Retinal pigment epithelial cell (primary cell): ENCODE data around the gene MAGED1.
A peak's percentile ranks its signal among the peaks of the same experiment; 100 is the strongest.

Experiments
- DNase-seq: peaks from one replicate; pipeline ENCODE4 v3.0.0-alpha.2; 2010; ENCODE audit warnings: low read depth
- H3K4me3 ChIP-seq: 2 replicates; pipeline ENCODE4 v1.5.1; 2011; ENCODE audit warnings: mild to moderate bottlenecking, low read length, control low read depth, moderate library complexity
- TF ChIP-seq, protein P1 (sequence below): conservative IDR thresholded peaks from 2 replicates; pipeline ENCODE4 v1.5.1; 2011; ENCODE audit warnings: low read depth, low read length, control low read depth, inconsistent platforms

Gene MAGED1

GRCh38 chrX:51876441-51876840, 17.0 kb upstream of the MAGED1 start:
- no peak overlapping the region for H3K4me3 ChIP-seq
- TF ChIP-seq, protein P1, sequence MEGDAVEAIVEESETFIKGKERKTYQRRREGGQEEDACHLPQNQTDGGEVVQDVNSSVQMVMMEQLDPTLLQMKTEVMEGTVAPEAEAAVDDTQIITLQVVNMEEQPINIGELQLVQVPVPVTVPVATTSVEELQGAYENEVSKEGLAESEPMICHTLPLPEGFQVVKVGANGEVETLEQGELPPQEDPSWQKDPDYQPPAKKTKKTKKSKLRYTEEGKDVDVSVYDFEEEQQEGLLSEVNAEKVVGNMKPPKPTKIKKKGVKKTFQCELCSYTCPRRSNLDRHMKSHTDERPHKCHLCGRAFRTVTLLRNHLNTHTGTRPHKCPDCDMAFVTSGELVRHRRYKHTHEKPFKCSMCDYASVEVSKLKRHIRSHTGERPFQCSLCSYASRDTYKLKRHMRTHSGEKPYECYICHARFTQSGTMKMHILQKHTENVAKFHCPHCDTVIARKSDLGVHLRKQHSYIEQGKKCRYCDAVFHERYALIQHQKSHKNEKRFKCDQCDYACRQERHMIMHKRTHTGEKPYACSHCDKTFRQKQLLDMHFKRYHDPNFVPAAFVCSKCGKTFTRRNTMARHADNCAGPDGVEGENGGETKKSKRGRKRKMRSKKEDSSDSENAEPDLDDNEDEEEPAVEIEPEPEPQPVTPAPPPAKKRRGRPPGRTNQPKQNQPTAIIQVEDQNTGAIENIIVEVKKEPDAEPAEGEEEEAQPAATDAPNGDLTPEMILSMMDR: no peak
- no peak for DNase-seq

DNA sequence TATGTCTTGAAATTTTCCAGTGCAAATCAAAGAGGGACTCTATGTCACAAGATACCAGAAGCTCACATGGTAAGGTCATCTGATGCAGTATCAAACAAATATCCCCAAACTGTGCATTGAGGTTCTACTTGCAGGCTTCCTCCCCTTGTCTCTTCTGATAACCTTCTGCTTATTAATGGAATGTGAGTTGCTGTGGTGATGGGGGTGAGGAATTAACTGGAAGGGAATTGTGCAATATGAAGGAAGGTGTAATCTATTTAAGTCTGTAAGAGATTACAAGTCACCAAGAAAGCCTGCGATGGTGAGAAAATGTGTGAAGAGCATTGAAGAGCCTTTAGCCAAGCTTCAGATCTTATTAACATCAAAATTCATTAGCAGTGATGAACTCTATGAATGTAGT, 15.4 kb upstream of the MAGED1 start:
- TF ChIP-seq, protein P1: no peak
- DNase-seq: no peak
- H3K4me3 ChIP-seq: no peak overlapping the region

- DNase-seq: no peak
- no peak overlapping the region for H3K4me3 ChIP-seq
- TF ChIP-seq, protein P1: no peak
Observed at GRCh38 chrX:51889851-51890250, 3.6 kb upstream of the MAGED1 start.

DNA sequence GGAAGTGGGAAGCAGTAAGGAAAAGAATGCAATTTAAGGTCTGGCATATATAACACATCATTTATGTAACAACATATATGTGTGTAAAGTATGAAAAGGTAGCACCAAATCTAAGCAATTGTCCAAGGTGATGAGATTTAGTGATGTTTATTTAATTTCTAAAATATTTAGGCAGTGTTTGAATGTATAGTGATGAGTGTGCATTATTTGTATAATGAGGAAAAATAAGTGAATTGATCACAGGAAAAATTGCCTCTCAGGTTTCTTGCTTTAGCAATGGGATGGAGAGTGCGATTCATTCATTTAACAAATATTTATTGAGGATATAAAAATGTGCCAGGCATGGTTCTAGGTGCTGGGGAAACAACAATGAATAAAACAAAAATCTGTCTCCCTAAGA, 2.2 kb upstream of the MAGED1 start:
- no peak overlapping the region for H3K4me3 ChIP-seq
- TF ChIP-seq, protein P1: no peak

GRCh38 chrX:51891821-51892551, 1.4 kb upstream of the MAGED1 start:
- TF ChIP-seq, protein P1: no peak
- no peak overlapping the region for H3K4me3 ChIP-seq
- DNase-seq: no peak

More for the DNA sequence above, 2.2 kb upstream of the MAGED1 start:
- DNase-seq: no peak

GRCh38 chrX:51893931-51894696, 691 bp downstream of the MAGED1 start:
- TF ChIP-seq, protein P1: no peak
- no peak for DNase-seq
- H3K4me3 ChIP-seq: peak overlapping the region; percentile 85
